ENCODE results near the gene TMPRSS5.

The TMPRSS5 gene

DNA sequence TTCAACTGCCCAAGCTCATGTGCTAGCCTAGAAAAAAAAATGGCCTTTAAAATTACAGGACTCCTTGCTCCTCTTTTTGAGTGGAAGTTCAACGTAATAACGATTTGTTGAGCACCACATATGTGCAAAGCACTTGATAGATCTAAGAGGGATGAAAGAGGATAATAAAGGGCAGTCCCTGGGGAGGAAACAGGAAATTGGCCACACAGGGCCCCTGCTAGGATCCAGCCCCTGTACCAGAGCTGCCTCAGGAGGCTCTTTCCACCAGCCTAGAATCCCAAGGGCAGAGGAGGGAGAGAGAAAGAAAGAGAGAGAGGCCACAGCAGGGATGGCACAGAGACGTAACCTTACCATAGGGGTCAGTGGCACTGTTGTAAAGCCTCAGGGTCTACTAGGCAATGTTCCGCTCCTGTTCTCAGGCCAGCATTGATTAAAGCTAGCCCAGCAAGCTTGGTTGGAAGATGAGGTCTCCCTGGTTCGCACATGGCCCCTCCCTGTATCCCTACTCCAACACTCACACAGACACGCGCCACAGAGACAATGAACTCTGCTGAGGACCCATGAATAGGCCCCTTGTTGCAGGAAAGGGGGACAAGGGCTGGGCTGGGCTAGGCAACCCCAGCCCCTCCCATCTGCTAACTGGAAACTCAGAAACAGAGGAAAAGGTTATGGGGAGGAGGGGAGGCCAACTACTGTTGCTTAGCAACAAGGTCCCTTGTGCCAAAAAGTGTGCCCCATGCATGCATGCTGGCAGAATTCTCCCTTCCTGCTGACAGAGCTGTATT lies at the start of gene TMPRSS5:
Gene TMPRSS5, minus strand, starts transcription at position 438 of the 785 bp plus-strand sequence. Its CDS starts 84 bp downstream, at position 354.
- no peak within 1 kb of the TSS for H3K4me3 ChIP-seq (ENCODE audit: low read depth, low read length)
- TF ChIP-seq, protein P1, sequence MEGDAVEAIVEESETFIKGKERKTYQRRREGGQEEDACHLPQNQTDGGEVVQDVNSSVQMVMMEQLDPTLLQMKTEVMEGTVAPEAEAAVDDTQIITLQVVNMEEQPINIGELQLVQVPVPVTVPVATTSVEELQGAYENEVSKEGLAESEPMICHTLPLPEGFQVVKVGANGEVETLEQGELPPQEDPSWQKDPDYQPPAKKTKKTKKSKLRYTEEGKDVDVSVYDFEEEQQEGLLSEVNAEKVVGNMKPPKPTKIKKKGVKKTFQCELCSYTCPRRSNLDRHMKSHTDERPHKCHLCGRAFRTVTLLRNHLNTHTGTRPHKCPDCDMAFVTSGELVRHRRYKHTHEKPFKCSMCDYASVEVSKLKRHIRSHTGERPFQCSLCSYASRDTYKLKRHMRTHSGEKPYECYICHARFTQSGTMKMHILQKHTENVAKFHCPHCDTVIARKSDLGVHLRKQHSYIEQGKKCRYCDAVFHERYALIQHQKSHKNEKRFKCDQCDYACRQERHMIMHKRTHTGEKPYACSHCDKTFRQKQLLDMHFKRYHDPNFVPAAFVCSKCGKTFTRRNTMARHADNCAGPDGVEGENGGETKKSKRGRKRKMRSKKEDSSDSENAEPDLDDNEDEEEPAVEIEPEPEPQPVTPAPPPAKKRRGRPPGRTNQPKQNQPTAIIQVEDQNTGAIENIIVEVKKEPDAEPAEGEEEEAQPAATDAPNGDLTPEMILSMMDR (IDR thresholded peaks at IDR 0.05; ENCODE audit: low read depth, low read length) = no peak

- TF ChIP-seq, protein P1 (IDR thresholded peaks at IDR 0.05; ENCODE audit: low read depth, low read length) = no peak
- no peak overlapping the region for H3K4me3 ChIP-seq (ENCODE audit: low read depth, low read length)
Observed at GRCh38 chr11:113752932-113753331, 46.8 kb upstream of the TMPRSS5 start.

- no peak overlapping the region for H3K4me3 ChIP-seq (ENCODE audit: low read depth, low read length)
- TF ChIP-seq, protein P1 (IDR thresholded peaks at IDR 0.05; ENCODE audit: low read depth, low read length) = no peak
Observed at GRCh38 chr11:113736323-113736722, 30.2 kb upstream of the TMPRSS5 start.

DNA sequence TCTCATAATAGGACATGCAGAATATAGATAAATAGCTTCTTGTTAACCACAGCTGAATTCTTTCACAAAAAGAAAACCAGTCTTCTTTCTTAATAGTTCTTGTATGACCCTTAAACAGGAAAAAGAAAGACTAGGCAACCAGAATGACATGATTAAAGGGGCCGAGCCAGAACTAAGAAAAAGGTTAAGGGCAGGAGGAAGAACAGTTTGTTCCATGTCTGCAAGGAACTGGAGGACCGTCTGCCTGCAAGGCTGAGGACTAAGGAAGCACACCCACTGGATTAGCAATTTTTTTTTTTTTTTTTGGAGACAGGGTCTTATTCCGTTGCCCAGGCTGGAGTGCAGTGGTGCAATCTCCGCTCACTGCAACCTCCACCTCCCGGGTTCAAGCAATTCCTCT lies 26.0 kb upstream of the TMPRSS5 start:
- TF ChIP-seq, protein P1 (IDR thresholded peaks at IDR 0.05; ENCODE audit: low read depth, low read length) = no peak
- no peak overlapping the region for H3K4me3 ChIP-seq (ENCODE audit: low read depth, low read length)

DNA sequence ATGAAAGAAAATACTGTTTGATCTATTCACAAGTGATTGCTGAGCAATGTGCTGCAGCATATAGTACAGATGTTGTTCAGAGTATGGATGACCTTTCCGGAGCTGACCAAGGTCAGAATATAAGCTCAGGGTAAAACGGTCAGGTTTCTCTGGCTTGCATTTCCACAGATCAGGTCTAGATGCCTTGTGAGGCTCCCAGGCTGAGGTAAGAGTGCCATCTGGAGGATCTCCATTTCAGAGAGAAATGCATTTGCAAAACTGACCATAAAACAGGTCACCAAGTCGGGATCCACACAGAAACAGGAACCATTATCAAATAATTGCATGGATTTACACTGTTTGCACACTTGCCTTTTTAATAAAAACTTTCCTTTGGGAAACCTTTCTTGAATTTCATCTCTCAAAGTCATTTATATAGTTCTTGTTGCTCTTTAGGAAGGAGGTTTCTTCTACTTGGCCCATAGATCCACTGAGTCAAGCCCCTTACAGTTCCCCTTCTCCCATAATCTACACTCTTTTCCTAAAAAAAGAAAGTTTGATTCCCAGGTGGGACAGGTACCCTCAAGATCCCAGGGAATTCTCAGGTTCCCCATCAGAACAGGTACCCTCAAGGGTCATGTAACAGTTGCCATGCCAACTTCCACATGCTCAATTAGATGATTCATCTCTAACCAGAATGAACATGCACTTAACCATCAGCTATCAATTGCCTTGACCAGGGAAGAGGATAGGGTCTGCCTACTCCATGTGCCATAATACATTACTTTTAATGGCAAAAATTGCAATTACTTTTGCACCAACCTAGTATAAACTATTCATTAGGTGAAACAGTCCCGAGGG lies 25.0 kb upstream of the TMPRSS5 start:
- TF ChIP-seq, protein P1 (IDR thresholded peaks at IDR 0.05; ENCODE audit: low read depth, low read length) = peak; percentile 40
- no peak overlapping the region for H3K4me3 ChIP-seq (ENCODE audit: low read depth, low read length)

DNA sequence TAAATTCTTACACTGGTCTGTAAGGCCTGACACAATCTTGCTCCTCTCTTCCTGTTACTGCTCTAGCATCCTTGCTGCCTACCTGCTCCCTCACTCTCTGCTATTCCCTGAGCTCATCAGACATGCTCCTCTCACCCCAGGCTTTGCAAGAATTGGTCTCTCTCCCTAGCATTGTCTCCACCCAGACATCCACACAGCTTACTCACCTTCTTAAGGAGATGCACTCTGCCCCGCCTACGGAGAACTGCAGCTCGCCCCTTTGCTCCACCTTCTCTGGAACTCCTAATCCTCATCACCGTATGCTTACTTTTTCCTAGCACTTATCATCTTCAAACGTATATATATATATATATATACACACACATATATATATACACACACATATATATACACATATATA lies 23.3 kb upstream of the TMPRSS5 start:
- no peak overlapping the region for H3K4me3 ChIP-seq (ENCODE audit: low read depth, low read length)

More for the DNA sequence above, 23.3 kb upstream of the TMPRSS5 start:
- TF ChIP-seq, protein P1 (IDR thresholded peaks at IDR 0.05; ENCODE audit: low read depth, low read length) = no peak

Measured in WI38 (cell line).